Ovary (tissue), 3 donors: ENCODE measurements around the gene DAB1.

ENCODE experiments used
- EP300 ChIP-seq: sonication (generic); formaldehyde crosslinking; IDR thresholded peaks from one replicate; pipeline ENCODE4 v1.6.1; 2017; ENCODE audit warnings: antibody characterized with exemption
- POLR2A ChIP-seq: fragments of 450-650 bp; IDR thresholded peaks from one replicate; pipeline ENCODE4 v1.6.1; 2017; ENCODE audit warnings: antibody characterized with exemption, mild to moderate bottlenecking, moderate library complexity
- TF ChIP-seq, protein P1 (sequence below), 3 donors: fragments of 450-650 bp in 2 of 3; fragments of 200-600 bp in 1 of 3; IDR thresholded peaks; one replicate each; pipeline versions ENCODE4 v1.5.1 to v1.8.0; 2016 to 2022; ENCODE audit warnings: antibody characterized with exemption in 3 of 3, mild to moderate bottlenecking in 1 of 3
- donor health status: DM: no; HTN: no; CAD: no.

DNA sequence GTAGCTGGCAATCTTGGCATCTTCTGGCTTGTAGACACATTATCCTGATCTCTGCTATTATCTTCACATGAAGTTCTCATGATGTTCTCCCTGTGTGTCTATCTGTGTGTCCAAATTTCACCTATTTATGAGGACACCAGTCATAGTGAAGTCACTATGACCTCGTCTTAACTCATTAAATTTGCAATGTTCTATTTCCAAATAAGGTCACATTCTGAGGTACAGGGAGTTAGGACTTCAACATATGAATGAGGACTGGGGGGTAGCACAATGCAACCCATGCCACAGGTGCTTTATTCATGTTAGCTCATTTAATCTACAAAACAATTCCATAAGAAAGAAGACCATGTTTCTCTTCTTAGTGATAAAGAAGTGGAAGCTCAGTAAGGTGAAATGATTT is 251.8 kb downstream of the DAB1 start:
- TF ChIP-seq, protein P1, sequence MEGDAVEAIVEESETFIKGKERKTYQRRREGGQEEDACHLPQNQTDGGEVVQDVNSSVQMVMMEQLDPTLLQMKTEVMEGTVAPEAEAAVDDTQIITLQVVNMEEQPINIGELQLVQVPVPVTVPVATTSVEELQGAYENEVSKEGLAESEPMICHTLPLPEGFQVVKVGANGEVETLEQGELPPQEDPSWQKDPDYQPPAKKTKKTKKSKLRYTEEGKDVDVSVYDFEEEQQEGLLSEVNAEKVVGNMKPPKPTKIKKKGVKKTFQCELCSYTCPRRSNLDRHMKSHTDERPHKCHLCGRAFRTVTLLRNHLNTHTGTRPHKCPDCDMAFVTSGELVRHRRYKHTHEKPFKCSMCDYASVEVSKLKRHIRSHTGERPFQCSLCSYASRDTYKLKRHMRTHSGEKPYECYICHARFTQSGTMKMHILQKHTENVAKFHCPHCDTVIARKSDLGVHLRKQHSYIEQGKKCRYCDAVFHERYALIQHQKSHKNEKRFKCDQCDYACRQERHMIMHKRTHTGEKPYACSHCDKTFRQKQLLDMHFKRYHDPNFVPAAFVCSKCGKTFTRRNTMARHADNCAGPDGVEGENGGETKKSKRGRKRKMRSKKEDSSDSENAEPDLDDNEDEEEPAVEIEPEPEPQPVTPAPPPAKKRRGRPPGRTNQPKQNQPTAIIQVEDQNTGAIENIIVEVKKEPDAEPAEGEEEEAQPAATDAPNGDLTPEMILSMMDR (IDR thresholded peaks at IDR 0.05): no peak
- TF ChIP-seq POLR2A (no peak), EP300 (no peak)
